Epidermal melanocyte (primary cell): ENCODE data around the gene HAS3.
A peak's percentile ranks its signal among the peaks of the same experiment; 100 is the strongest.
"Not testable (repeated sequence)": the region's sequence is repeated elsewhere in the genome, so short reads cannot be mapped to it uniquely, and the experiment has no call there.

Experiments
- DNase-seq: peaks from one replicate; pipeline ENCODE4 v3.0.0; 2011; ENCODE audit warnings: low spot score; ENCODE audit not compliant: insufficient read length

HAS3 gene

DNA sequence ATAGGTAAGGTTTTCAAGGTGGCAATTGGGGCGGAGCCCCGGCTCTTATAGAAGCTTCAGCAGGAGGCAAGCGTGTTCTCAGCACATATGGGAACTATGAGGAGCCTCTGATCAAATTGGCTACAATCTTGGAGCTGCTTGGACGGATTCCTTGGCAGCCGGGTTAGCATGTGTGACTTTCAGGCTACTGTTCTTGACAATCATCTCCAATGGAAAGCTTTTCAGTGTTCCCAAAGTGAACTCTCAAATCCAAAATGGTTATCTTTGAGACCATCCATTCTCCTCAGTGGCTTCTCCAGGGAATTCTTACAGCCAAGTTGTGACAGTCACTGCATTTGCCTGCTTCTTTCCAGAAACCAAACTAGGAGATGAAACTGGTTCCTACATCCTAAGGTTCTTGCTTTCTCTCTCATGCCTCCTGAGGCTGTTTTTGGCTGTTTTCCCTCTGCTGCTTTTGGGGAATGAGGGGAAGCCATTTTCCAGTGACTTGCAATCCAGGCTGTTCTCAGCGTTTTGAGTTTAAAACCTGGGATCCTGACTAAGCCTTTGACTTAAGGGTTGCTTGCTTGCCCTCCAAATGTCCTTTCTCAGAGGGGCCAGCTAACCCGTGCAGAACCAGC is 10.9 kb downstream of the HAS3 start:
- no peak for DNase-seq

DNA sequence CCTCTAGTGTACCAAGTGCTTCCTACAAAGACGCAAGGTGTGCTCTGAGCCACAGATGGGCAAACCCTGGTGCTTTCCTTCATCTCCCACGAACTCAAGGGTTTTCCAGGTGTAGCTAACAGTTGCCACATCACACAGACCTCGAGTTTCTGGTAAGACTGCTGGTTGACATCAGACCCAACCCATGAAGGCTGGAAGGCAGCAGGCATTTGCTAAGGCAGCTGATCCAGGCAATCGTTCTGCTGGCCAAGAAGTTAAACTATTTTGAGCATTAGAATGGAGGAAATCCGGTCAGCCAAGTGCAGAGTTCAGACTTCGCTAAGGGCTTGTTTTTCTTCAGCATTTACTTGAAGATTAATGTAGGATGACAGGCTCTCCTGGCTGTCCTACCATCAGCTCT is 11.5 kb downstream of the HAS3 start:
- DNase-seq = no peak

DNA sequence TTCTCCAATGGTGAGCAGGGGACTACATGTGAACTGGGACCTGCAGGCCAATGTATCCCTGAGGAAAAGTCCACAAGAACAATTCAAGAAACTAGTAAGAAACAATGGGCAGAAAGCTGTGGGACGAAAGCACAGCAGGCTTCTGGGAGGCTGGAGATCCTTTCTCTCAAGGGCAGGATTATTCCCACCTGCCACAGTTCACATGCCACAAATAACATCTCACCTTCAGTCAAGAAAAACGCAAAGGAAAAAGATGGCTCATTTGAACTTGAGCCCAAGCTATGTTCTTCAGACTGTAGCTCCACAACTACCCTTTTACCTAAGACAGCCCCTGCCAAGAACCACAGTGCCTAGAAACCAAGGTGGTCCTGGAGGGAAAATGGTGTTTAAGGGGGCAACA is 13.0 kb downstream of the HAS3 start:
- no peak for DNase-seq

DNA sequence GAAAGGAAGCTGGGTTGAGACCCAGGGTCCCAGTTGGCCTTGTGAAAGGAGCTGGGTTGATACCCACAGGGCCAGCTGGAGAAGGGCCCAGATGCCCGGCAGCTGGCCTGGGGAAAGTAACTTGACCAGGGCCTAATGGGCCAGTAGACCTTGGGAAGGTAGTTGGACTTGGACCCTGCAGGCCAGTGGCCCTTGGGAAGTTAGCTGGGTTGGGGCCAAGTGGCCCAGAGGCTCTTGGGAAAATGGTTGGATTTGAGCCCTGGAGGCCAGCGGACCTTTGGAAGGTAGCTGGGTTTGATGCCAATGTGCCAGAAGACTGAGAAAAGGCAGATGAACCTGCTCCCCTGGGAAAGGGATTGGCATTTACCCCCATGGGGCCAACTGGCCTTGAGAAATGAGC is 13.5 kb downstream of the HAS3 start:
- DNase-seq = no peak

DNA sequence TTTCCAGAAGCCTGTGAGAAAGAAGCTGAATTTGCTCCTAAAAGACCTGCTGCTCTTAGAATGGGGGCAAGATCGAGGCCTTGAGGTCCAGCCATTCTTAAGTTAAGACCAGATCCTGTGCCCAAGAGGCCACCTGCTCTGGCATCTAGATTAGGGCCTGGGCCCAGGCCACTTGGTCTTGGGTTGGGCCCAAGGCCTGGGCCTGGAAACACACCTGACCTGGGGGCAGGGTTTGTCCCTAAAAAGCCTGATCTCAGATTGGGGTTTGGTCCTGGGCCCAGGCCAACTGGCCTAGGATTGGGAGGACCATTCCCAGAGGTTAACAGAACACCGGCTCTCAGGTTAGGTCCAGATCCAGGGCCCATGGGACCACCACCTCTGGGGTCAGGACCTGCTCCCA is 14.1 kb downstream of the HAS3 start:
- no peak for DNase-seq

DNA sequence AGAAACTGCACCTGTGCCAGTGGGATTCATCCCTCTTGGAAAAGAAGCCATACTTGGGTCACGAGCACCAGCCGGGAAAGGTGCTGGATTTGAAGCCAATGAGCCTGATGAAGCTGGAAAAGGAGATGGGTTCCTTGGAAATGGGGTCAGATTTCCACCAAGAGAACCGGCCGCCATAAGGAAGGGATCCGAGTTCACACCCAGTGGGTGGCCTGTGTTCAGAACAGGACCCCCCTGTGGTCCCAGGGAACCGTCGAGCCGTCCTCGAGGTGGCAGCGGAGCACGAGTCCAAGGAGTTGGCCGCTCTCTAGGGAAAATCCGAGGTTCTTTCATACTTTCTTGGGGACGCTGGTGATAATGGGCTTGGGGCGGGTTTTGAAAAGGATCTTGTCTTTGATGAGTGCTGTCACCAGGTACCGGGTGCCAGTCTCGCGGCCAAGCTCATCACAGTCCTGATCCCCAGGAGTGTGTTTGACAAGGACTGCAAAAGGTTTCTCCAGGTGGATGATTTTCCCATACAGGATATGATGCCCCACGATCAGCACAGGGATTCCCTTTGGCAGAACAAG is 14.7 kb downstream of the HAS3 start:
- no peak for DNase-seq

DNA sequence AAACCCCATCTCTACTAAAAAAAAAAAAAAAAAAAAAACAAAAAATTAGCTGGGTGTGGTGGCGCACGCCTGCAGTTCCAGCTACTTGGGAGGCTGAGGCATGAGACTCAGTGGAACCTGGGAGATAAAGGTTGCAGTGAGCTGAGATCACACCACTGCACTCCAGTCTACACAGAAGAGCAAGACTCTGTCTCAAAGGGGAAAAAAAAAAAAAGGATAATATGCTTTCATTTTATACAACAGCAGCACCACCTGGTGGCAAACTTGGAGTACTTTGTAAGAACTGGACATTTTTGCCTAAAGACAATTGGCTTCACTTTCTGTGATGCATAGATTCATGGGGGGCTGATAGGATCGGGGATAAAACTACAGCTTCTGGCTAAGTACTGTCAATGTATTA is 18.5 kb downstream of the HAS3 start:
- peak; percentile 50 for DNase-seq

DNA sequence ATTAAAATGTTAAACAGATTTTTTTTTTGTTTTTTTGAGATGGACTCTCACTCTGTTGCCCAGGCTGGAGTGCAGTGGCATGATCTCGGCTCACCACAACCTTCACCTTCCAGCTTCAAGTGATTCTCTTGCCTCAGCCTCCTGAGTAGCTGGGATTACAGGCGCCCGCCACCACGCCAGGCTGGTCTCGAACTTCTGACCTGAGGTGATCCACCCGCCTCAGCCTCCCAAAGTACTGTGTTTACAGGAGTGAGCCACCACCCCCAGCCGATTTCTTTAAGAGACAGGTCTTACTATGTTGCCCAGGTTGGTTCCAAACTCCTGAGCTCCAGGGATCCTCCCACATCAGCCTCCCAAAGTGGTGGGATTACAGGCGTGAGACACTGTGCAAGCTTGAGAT is 19.0 kb downstream of the HAS3 start:
- DNase-seq = not testable (repeated sequence)

DNA sequence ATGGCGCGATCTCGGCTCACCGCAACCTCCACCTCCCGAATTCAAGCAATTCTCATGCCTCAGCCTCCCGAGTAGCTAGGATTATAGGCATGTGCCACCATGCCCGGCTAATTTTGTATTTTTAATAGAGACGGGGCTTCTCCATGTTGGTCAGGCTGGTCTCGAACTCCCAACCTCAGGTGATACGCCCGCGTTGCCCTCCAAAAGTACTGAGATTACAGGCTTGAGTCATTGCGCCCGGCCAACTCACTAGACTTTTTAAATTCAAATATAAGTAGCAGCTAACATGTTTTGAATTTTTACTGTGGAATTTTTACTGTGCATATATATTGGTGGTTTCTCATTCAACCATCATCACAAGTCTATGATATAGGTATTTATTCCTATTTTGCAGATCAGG is 19.5 kb downstream of the HAS3 start:
- not testable (repeated sequence) for DNase-seq

DNA sequence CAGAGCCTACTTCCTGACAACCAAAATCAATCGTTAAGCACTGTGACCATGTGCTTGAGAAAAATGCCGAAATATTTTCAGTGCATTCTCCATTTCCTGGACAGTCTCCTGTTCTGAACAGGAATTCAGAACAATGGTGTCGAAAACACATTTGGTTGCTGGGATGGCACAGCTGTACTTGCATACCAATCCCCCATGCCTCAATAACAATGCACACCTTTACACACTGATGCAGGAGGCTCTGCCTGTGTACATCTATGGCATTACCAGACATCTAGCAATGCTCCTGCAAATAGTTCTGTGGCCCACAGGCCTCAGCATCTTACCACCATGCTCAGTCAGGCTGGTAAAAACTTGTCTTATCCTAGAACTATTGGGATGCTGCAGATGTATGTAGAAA is 20.8 kb downstream of the HAS3 start:
- no peak for DNase-seq

DNA sequence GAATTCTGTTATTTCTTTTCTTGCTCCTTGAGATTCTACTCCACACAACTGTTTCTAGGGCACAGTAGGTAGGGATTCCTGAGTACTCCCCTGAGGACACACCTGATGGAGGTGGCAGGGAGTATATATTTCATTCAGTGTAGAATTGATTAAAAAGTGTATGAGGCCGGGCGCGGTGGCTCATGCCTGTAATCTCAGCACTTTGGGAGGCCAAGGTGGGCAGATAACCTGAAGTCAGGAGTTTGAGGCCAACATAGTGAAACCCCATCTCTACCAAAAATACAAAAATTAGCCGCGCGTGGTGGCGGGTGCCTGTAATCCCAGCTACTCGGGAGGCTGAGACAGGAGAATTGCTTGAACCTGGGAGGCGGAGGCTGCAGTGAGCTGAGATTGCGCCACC is 21.3 kb downstream of the HAS3 start:
- DNase-seq = not testable (repeated sequence)

DNA sequence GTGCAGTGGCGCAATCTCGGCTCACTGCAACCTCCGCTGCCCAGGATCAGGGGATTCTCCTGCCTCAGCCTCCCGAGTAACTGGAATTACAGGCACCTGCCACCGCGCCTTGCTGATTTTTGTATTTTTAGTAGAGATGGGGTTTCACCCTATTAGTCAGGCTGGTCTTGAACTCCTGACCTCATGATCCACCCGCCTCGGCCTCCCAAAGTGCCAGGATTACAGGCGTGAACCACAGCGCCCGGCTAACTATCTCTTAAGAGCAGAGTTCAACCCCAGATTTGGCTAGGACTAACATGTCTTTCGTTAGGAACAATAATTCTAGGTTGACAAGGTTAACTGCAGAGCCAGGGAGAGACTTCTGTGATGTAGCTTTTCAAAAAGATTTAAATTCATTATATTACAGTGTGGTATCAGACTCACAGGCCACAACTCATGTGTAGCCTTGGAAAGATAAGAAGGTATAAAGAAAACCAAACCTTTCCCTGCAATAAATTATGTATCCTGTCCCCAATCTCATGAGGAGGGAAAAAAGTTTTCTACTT is 22.6 kb downstream of the HAS3 start:
- DNase-seq = no peak

DNA sequence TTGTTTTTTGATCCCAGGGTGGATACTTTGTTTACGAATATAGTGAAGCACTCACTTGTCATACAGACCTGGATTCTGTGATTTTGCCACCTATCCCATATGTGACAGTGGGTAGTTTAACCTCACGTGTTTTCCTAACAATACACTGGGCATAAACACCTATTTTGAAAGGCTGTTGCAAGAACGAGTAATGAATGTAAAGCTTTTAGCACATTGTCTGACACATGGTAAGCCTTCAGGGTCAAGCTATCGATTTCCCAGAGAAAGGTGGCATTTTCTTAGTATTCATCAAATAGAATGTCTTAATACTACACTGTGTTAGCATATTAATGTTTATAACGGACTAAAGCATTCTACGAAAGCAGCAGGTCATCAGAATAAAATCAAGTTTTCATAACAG is 25.0 kb downstream of the HAS3 start:
- no peak for DNase-seq

DNA sequence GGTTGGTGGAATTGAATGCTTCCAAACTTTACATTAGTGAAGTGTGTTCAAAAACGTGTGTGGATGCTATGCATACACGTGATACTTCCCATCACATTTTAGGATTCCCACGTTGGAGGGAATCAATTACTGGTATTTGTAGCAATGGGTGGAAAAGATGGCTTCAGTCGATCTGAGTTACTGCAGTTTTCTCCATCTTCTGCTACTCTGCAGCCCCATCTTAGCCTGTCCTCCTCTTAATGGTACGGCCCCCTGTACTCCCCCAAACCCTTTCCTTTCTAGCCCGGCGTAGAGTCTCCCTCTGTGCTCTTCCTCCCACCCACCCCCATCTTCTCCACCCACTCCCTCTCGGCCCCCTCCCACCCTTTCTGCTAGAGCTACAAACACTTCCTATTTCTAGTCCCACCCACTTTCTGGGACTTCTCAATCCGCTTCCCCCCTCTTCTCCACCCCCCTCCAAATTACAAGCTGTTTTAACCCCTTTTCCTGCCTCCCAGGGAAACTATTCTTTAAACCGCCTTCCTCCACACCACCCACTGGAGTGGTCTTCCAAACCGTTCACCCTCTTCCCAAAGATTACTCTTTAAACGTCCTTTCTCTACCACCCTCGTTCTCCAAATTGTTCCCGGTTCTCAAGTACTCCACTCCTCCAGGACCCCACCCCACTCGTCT is 25.9 kb downstream of the HAS3 start:
- peak; percentile 59 for DNase-seq

DNA sequence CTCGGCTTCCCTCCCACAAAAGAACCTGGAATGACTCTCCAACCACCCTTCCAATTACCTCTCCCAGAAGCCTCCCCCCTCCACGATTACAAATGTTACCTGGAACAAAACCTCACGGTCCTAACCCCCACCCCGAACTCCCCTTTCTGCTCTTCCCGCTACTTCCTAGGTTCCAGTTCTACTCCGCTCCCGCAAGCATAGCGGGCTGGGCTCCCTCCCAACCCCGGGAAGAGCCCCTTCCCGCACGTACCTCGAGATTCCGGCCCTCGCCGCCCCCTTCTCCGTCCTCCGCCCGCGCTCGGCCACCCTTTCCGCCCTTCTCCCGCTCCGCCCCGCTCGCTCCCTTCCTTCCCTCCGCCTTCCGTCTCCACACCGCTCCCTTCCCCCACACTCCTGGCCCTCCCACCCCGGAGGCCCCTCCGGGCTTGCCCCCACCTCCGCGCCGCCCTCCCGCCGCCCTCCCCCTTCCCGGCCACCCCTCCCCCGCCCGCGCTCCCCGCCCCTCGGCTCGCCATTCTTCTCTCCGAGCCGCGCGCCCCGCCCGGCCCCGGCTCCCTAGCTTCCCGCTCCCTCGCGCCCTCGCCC is 26.5 kb downstream of the HAS3 start:
- DNase-seq = peak; percentile 92

DNA sequence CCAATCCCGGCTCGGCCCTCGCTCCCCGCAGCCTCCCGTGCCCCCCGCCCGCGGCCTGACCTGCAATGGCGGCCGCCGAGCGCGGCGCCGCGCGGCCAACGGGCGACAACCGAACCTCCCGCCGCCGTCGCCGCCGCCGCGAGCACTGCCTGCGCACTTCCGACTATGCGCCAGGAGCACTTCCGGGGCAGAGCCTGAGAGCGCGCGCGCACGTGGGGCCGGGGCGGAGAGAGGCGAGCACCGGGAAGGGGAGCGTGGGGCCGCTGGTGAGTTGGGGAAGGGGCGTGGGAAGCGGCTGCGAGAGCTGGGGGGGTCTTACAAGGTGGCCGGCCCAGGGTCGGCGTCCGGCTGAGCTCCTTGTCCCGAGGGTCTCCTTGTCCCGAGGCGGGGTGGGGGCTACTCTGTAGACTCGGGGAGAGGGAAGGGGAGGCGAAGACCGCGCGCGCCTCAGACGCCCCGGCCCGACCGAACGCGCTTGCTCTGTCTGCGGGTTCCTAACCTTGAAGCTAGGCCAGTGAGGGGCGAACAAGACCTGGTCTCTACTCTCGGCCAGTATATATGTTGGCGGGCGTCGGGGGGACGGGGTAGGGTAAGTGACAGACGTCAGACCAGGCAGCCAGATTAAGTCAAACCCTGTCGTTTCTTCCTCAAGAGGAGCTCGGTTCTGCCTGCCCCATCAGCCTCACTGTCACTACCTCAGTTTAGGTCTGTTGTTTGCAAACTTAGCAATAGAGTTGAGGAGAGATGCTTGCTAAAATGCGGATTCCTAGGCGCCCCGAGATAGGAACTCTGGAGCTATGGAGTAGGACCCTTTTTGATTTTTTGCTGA is 27.2 kb downstream of the HAS3 start, which contains the start of the genes CHTF8 and UTP4:
Gene CHTF8 (minus strand): TSS at position 165 of the 829 bp plus-strand sequence. CDS start 11,130 bp downstream, outside the sequence.
Gene UTP4 (plus strand): TSS at position 226 of the 829 bp plus-strand sequence. CDS start 811 bp downstream, outside the sequence.
- peak; percentile 75 for DNase-seq

DNA sequence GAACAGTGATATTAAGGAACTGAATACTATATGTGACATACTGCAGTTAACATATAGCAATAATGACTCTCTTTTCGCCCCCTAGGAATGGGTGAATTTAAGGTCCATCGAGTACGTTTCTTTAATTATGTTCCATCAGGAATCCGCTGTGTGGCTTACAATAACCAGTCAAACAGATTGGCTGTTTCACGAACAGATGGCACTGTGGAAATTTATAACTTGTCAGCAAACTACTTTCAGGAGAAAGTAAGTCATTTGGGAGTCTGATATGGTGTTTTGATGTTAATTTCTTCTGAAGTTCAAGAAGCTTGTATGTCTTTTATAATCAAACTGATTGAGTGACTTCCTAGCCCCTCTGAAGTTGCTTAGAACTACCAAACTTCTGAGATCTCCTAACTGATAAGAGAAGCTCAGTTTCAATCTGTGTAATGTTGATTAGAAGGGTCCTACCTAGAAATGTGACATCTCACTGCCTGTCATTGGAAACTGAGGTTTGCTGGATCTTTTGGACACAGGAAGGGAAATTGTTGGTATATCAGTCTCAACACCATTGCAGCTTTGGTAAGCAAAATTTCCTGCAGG is 28.0 kb downstream of the HAS3 start:
- no peak for DNase-seq

DNA sequence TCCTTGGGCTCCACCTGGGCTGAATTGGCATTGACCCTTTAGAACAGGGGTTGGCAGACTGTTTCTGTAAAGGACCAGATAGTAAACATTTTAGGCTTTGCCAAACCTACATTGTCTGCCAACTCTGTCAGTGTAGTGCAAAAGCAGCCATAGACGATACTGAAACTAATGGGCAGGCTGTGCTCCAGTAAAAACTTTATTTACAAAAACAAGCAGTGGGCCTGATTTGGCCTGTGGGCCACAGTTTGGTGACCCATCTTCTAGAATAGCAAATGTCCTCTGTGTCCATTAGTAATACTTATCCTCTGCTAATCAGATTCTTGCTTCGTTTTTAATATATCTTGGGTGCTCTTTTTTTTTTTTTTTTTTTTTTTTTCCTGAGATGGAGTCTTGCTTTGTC is 33.2 kb downstream of the HAS3 start:
- no peak for DNase-seq

DNA sequence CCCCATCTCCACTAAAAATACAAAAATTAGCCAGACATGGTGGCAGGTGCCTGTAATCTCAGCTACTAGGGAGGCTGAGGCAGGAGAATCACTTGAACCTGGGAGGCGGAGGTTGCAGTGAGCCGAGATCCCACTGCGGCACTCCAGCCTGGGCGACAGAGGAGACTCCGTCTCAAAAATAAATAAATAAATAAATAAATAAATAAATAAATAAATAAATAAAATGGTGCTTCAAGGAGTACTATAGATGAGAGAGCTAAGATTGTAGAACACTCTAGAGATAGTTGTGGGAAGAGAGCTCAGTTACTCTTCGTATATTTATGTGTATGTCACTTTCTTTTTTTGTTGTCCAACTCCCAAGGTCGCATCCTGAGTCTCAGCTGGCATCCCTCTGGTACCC is 34.0 kb downstream of the HAS3 start:
- not testable (repeated sequence) for DNase-seq

DNA sequence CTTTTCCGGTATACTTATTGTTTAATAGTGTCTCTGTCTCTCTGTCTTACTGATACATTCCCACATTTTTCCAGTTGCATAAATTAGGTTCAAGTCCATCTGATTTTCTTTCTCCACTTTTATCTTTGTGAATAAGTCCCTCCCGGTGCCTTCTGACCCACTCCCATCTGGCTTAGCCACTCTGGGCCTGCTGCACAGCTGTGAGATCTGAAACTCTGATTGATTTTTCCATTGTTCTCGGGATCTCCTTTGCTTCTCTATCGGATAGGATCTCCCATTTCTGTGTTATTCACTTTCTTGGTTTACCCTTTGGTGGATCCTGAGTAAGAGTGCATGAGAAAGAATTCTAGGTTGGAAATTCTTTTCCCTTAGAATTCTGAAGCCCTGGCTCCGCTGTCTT is 35.6 kb downstream of the HAS3 start:
- DNase-seq = no peak

DNA sequence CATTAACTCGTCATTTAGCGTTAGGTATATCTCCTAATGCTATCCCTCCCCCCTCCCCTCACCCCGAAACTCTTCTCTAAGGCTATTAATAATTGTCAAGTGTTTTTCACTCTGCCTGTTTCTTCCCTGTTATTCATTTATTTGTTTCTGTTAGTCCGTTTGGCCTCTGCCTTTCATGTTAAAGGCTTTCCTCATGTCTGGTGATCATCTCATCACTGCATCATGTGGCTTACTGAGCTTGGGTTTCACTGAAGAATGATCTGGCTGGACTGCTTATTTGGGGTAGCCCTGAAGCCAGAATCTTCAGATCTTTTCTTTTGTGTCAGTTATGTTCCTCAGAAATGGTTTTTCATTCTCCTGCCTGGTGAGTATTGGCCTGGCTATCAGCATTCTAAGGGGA is 36.5 kb downstream of the HAS3 start:
- peak; percentile 33 for DNase-seq
